Stimulated activated CD4-positive, alpha-beta T cell treated with anti-CD3 and anti-CD28 coated beads, Interleukin-12 subunit alpha, Interleukin-12 subunit beta, amount 100 ng/mL, for 24 hours (primary cell): ENCODE measurements around the gene ZCWPW2.

Source experiments
- DNase-seq, 2 experiments: peaks; one replicate each; pipeline ENCODE4 v3.0.0-alpha.2; 2020; ENCODE audit warnings: low read depth in 2 of 2

ZCWPW2 gene

GRCh38 chr3:28575100-28575745 is 226.7 kb downstream of the ZCWPW2 start:
- DNase-seq, result no peak
